Measurements from ENCODE around the gene MRPL1.

The MRPL1 gene

DNA sequence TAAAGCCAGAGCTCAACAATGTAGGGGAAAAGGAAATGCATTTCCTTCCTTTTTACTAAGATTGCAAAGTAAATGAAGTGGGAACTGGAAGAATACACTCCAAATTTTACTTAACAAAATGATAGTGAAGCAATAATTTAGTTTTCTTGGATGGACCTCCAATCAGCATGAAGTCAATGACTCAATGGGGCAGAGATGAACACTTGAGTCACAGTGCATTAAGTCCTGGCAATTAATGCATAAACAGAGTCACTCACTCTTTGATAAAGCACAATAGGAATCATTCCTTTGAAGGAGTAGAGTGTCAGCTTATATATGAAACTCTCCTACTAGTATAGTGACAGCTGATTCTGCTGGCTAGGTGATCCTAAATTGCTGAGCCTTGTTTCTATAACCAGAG, 127.8 kb downstream of the MRPL1 start:
- no peak for DNase-seq

DNA sequence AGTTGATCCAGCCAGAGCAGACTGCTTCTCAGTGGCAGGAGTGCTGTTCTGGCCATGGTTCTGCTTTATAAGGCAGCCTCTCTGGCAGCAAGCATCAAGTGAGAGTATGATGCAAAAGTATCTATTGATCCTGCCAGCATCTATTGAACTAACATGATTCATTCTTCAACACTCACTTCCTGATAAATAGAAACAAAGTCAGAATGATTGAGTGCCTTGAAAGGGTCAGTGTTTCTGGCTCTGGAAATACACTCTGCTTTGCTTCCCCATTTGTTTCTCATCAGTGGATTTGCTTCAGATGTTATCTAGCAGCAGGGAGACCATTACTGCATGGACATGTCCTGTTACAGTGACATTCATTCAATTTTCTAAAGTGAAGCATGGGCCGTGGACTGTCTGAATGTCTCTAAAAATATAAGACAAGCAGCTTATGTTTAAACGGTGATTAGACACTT, 128.3 kb downstream of the MRPL1 start:
- no peak for DNase-seq

DNA sequence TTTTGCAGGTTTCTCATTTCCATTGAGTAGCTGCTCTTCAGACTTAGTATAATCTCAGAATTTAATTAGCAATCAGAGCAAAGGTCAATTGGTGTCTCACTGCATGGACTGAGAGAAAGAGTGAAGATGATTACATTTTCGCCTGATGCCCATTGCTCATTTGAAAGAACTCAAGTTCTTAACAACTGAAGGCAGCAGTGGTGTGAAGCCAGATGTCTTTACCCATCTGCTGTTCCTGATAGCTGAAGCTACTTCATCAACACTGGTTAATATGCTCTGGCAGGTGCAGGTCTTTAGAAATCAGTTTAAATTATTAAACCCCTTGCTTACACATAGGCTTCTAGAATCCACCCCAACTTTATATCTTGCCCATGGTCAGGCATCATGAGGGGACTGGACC, 130.0 kb downstream of the MRPL1 start:
- no peak for DNase-seq

DNA sequence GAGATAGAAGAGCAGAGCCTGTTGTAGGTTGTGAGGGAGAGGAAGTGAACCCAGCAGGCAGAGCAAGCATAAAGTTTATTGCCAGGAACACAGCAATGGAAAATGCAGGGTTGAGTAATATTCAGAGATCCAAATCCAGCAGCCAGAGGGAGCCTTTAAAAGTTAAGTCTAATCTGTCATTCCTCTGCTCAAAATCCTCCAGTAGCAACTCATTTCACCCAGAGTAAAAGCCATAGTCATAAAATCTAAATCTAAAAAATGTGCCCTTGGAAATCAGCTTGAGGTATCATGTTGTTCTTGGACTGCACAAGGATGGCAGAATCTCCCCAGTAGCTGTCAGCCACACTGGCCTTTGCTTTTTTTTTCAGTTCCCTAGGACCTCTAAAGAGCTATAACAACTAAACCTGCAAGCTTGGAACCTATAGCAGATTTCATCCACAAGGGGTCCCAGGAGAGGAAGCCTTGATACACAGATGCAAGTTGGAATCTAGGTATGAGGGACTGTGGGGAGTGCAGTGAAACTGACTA, 131.6 kb downstream of the MRPL1 start:
- peak; percentile 47 for DNase-seq

DNA sequence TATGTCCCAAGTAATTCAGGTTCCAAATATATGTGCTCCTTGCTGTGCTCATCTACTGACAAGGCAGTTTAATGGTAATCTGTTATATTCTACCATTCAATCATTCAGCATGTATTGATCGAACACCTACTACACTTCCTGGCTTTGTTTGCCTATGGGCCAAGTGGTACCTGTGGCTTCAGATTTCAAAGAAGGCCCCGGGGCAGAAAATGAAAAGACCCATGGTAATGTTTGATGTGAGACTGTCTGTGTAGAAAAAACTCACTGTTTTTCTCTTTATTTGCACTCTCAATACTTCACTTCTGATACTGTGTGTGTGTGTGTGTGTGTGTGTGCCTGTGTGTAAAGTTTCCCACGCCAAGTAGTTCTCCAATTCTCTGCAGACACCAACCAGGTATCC, 133.4 kb downstream of the MRPL1 start:
- DNase-seq, result no peak

DNA sequence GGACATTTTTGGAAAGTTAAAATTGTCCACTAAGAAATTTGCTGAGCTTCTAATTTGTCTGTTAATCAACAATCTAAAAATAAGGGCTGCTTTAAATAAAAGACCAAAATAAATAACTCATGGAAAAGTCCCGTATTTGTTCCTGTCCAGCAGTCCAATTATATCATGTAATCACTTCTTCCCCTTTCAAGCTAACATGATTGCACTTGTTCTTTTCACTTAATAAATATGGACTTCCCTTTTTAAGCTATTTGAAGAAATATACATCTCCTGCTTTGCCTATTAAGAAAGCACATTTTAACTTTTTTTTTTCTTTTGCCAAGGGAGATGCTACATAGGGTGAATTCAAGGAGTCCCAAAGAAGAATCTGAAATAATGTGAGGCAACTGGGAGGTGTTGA, 138.9 kb downstream of the MRPL1 start:
- DNase-seq, result no peak

DNA sequence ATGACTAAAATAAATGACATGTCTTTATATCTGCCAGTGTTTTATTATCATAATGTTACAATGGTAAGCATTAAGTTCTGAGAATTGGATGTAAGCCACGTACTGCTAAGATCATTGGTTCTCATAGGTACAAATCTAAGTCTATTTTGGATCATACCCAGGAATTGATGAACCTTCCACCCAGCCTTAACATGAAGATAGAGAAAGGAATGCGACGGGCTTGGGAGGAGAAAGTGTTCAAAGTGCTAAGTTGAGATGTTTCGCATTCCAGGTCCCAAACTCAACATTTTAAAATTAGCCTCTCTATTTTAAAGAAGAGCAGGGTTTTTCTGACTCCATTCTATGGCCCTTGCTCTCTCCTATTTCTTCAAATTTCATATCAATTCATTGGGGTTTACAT, 139.6 kb downstream of the MRPL1 start:
- DNase-seq, result no peak

All from left hindlimb (tissue), 1 donor.